GM18868 (cell line): ENCODE results near the gene SPOCK2.
"Not testable (repeated sequence)": the region's sequence is repeated elsewhere in the genome, so short reads cannot be mapped to it uniquely, and the experiment has no call there.

Experiments used
- ATAC-seq: cut with Tn5 transposase; IDR thresholded peaks from one replicate; pipeline ENCODE4 v1.9.1; 2021; ENCODE audit warnings: mild to moderate bottlenecking, moderate library complexity; ENCODE audit not compliant: unreplicated experiment

The SPOCK2 gene

GRCh38 chr10:72034761-72035160, 53.6 kb downstream of the SPOCK2 start:
- no peak for ATAC-seq

GRCh38 chr10:72034040-72034499, 54.3 kb downstream of the SPOCK2 start:
- no peak for ATAC-seq

GRCh38 chr10:72032409-72033162, 55.8 kb downstream of the SPOCK2 start:
- not testable (repeated sequence) for ATAC-seq

GRCh38 chr10:72031706-72032105, 56.6 kb downstream of the SPOCK2 start:
- no peak for ATAC-seq

GRCh38 chr10:72030762-72031543, 57.4 kb downstream of the SPOCK2 start:
- no peak for ATAC-seq

- ATAC-seq = no peak
Measured at GRCh38 chr10:72029414-72029813, 58.9 kb downstream of the SPOCK2 start.

- no peak for ATAC-seq
Measured at GRCh38 chr10:72027498-72027897, 60.9 kb downstream of the SPOCK2 start.

- no peak for ATAC-seq
Measured at GRCh38 chr10:72026278-72027111, 61.9 kb downstream of the SPOCK2 start.

GRCh38 chr10:72025832-72026231, 62.5 kb downstream of the SPOCK2 start:
- no peak for ATAC-seq

- no peak for ATAC-seq
Measured at GRCh38 chr10:72025400-72025799, 63.0 kb downstream of the SPOCK2 start.

GRCh38 chr10:72024596-72024995, 63.8 kb downstream of the SPOCK2 start:
- no peak for ATAC-seq

- no peak for ATAC-seq
Measured at GRCh38 chr10:72022228-72022627, 66.1 kb downstream of the SPOCK2 start.

GRCh38 chr10:72020914-72021809, 67.2 kb downstream of the SPOCK2 start:
- no peak for ATAC-seq

- ATAC-seq = no peak
Measured at GRCh38 chr10:72019085-72019876, 69.1 kb downstream of the SPOCK2 start.

GRCh38 chr10:72016608-72017300, 71.6 kb downstream of the SPOCK2 start:
- no peak for ATAC-seq

- no peak for ATAC-seq
Measured at GRCh38 chr10:72015841-72016240, 72.5 kb downstream of the SPOCK2 start.

- no peak for ATAC-seq
Measured at GRCh38 chr10:72014785-72015480, 73.4 kb downstream of the SPOCK2 start.

- ATAC-seq = no peak
Measured at GRCh38 chr10:72014197-72014596, 74.2 kb downstream of the SPOCK2 start.
